ENCODE measurements around the gene STT3B.

GRCh38 chr3:31577232-31577631, 44.5 kb downstream of the STT3B start:
- TF ChIP-seq POLR2A (IDR thresholded peaks at IDR 0.05), result no peak
- TF ChIP-seq CTCF (IDR thresholded peaks at IDR 0.05), result no peak
- TF ChIP-seq EP300 (IDR thresholded peaks at IDR 0.05), result no peak

Data from stomach (tissue), 4 donors.